PC-9 (cell line): ENCODE results near the gene ZNF225. TPM values are rescaled to one million over a fixed set of nuclear protein-coding genes. Genes with fewer than 3 reads are reported as not detected.

Experiments used
- Bru-seq: library from RNA; stranded (reverse); fragments of 400-500 nt; gene quantifications from one replicate; lab custom pipeline; 2021; lab: Mats Ljungman, UMichigan
- BruChase-seq, 2 experiments: library from RNA; stranded (reverse); fragments of 400-500 nt; gene quantifications; one replicate each; lab custom pipeline; 2021; lab: Mats Ljungman, UMichigan
- BruUV-seq: library from RNA; stranded (reverse); fragments of 400-500 nt; replicated peaks from 2 replicates; lab custom pipeline; 2021; lab: Mats Ljungman, UMichigan
- CTCF ChIA-PET: fragments of 300-600 bp; sonication (Branson Sonifier 250); formaldehyde crosslinking; loops from one replicate; lab custom pipeline; 2022; ENCODE audit warnings: antibody characterized with exemption; lab: Charles Lee
- POLR2A ChIA-PET: fragments of 300-600 bp; sonication (Branson Sonifier 250); formaldehyde crosslinking; loops from one replicate; lab custom pipeline; 2022; ENCODE audit warnings: antibody characterized with exemption; ENCODE audit not compliant: unreplicated experiment; lab: Charles Lee
- DNase-seq, 2 experiments: peaks; one replicate each; pipeline versions ENCODE4 v3.0.0 to v3.0.0-alpha.2; 2015 to 2022; ENCODE audit warnings: mixed read lengths in 1 of 2
- H2AFZ ChIP-seq: fragments of 200-600 bp; sonication (generic); 2 replicates; pipeline ENCODE4 v1.8.1; 2017; ENCODE audit warnings: antibody characterized with exemption
- H3F3A ChIP-seq: fragments of 200-600 bp; sonication (generic); 2 replicates; pipeline ENCODE4 v1.8.1; 2017; ENCODE audit warnings: antibody characterized with exemption, mild to moderate bottlenecking, low read depth; ENCODE audit not compliant: insufficient read depth
- H3K27ac ChIP-seq: fragments of 200-600 bp; sonication (generic); 2 replicates; pipeline ENCODE4 v1.6.1; 2016; ENCODE audit warnings: mixed run types
- H3K27me3 ChIP-seq: fragments of 200-600 bp; sonication (generic); 2 replicates; pipeline ENCODE4 v1.6.1; 2016; ENCODE audit warnings: low read depth, mixed run types; ENCODE audit not compliant: insufficient read depth
- H3K36me3 ChIP-seq: fragments of 200-600 bp; sonication (generic); 2 replicates; pipeline ENCODE4 v1.6.1; 2016; ENCODE audit warnings: low read depth, mixed run types
- H3K4me1 ChIP-seq: fragments of 200-600 bp; sonication (generic); replicated peaks from 2 replicates; pipeline ENCODE4 v1.6.1; 2016; ENCODE audit warnings: mixed run types; ENCODE audit not compliant: insufficient read depth
- H3K4me2 ChIP-seq: fragments of 200-600 bp; sonication (generic); 2 replicates; pipeline ENCODE4 v1.6.1; 2017; ENCODE audit warnings: mixed run types
- H3K4me3 ChIP-seq: fragments of 200-600 bp; sonication (generic); 2 replicates; pipeline ENCODE4 v1.6.1; 2016; ENCODE audit warnings: mixed run types
- H3K79me2 ChIP-seq: fragments of 200-600 bp; sonication (generic); 2 replicates; pipeline ENCODE4 v1.6.1; 2017; ENCODE audit warnings: low read depth, mixed run types
- H3K9me2 ChIP-seq: fragments of 200-600 bp; sonication (generic); 2 replicates; pipeline ENCODE4 v1.8.1; 2017; ENCODE audit warnings: mild to moderate bottlenecking; ENCODE audit not compliant: insufficient read depth
- H3K9me3 ChIP-seq: fragments of 200-600 bp; sonication (generic); 2 replicates; pipeline ENCODE4 v1.8.1; 2016; ENCODE audit warnings: low read depth; ENCODE audit not compliant: insufficient read depth
- H4K20me1 ChIP-seq: fragments of 200-600 bp; sonication (generic); 2 replicates; pipeline ENCODE4 v1.8.1; 2017; ENCODE audit not compliant: insufficient read depth
- EZH2 ChIP-seq: fragments of 200-600 bp; sonication (generic); IDR thresholded peaks from 2 replicates; pipeline ENCODE4 v1.8.0; 2017; ENCODE audit warnings: antibody characterized with exemption, low read depth
- intact Hi-C: fragments of 100-400 bp; cut with micrococcal nuclease; formaldehyde crosslinking; loops from one replicate; pipeline ENCODE4 v1.10.0; 2022; ENCODE audit not compliant: unreplicated experiment
- long read RNA-seq: library from polyadenylated mRNA; stranded (forward); transcript quantifications from one replicate; pipeline ENCODE4 v2.0.0, GENCODE V29; 2022
- total RNA-seq: library from RNA; stranded (reverse); gene quantifications from 2 replicates; pipeline ENCODE4 v1.2.3, GENCODE V29; 2021
- TF ChIP-seq, protein P1 (sequence below): fragments of 200-600 bp; sonication (generic); conservative IDR thresholded peaks from 2 replicates; pipeline ENCODE4 v1.6.1; 2017; ENCODE audit warnings: mixed run types, antibody characterized with exemption, mild to moderate bottlenecking, moderate library complexity

ZNF225 gene
- total RNA-seq = 3.5 and 5.4 TPM in 2 replicates
- Bru-seq, nascent RNA = percentile 51 among the genes with signal in this experiment
- BruChase-seq, experiment 1, labeled RNA remaining after a 2-hour chase = percentile 58 among the genes with signal in this experiment
- BruChase-seq, experiment 2, labeled RNA remaining after a 6-hour chase = percentile 38 among the genes with signal in this experiment
- long read RNA-seq, partial matches to known transcripts = 0 of 2 reads
- long read RNA-seq, other reads (novel, unspliced or antisense) = 2 of 2 reads

DNA sequence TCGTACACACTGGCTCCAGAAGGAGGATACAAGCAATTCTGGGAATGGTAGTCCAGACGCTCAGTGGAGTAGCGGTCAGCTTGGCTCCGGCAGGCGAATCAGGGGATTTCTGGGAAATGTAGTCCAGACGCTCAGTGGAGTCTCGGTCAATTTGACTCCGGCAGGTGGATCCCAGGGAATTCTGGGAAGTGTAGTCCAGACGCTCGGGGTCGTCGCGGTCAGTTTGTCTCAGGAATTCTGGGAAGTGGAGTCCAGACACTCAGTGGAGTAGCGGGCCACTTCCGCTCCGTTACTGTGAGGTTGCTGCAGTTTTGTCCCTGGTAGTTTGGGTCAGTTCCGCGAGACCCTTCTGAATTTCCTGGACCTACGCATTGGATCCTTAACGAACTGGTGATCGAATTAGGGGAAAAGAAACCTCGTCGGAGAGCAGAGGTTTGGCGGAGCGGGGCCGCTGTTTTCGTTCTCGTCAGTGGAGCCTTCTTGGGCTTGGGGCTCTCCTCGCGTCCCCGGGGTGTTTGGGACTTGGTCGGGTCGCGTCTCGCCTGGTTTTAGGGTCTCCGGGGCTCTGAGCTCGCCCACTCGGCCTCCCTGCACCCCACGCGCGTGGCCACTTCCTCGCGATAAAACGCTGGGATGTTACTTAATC lies at the start of gene ZNF225:
ZNF225 (plus strand) TSS at position 262 of the 646 bp plus-strand sequence. CDS start 2,429 bp downstream, outside the sequence.
- Histone ChIP-seq H3K27ac (no peak within 1 kb of the TSS), H2AFZ (peak within 1 kb of the TSS; percentile 93), H3K79me2 (no peaks in the 10 kb centered on the region), H3K9me2 (no peaks in the 10 kb centered on the region), H3K36me3 (no peaks in the 10 kb centered on the region; the same call in 1 of the 2 replicates), H4K20me1 (no peaks in the 10 kb centered on the region), H3K4me1 (peaks cover 14% of the 10 kb centered on the region; the same call in 1 of the 2 replicates), H3K9me3 (peaks cover 29% of the 10 kb centered on the region), H3K27me3 (no peaks in the 10 kb centered on the region), H3K4me2 (peak within 1 kb of the TSS; percentile 91), H3F3A (no peaks in the 10 kb centered on the region), H3K4me3 (peak within 1 kb of the TSS; percentile 80)
- no TSS peak for BruUV-seq
- TF ChIP-seq, protein P1, sequence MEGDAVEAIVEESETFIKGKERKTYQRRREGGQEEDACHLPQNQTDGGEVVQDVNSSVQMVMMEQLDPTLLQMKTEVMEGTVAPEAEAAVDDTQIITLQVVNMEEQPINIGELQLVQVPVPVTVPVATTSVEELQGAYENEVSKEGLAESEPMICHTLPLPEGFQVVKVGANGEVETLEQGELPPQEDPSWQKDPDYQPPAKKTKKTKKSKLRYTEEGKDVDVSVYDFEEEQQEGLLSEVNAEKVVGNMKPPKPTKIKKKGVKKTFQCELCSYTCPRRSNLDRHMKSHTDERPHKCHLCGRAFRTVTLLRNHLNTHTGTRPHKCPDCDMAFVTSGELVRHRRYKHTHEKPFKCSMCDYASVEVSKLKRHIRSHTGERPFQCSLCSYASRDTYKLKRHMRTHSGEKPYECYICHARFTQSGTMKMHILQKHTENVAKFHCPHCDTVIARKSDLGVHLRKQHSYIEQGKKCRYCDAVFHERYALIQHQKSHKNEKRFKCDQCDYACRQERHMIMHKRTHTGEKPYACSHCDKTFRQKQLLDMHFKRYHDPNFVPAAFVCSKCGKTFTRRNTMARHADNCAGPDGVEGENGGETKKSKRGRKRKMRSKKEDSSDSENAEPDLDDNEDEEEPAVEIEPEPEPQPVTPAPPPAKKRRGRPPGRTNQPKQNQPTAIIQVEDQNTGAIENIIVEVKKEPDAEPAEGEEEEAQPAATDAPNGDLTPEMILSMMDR = no peak
- TF ChIP-seq EZH2 = no peak
- ChIA-PET CTCF (no interaction called here), POLR2A (no interaction called here)
- intact Hi-C loops = loop anchor here (1.0 to 10.0 kb wide), 7 partner anchors 19 to 192 kb away; partner anchors contain the start of genes ZNF155, ZNF222, ZNF224 and ZNF235
- DNase-seq = peak; percentile 91 to 97

DNA sequence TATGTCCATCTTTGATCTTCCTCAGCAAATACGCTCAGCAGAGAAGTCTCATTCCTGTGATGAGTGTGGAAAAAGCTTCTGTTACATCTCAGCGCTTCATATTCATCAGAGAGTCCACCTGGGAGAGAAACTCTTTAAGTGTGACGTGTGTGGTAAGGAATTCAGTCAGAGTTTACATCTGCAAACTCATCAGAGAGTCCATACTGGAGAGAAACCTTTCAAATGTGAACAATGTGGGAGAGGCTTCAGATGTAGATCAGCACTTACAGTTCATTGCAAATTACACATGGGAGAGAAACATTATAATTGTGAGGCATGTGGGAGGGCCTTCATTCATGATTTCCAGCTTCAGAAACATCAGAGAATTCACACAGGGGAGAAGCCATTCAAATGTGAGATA lies 46.9 kb upstream of the ZNF225 start:
- H3K27me3 ChIP-seq = no peaks in the 10 kb centered on the region
- H4K20me1 ChIP-seq = no peaks in the 10 kb centered on the region
- intact Hi-C loops = no loop called here
- no peaks in the 10 kb centered on the region for H3K4me1 ChIP-seq
- no peaks in the 10 kb centered on the region for H3K79me2 ChIP-seq
- H3K9me3 ChIP-seq = peaks cover 59% of the 10 kb centered on the region
- no peaks in the 10 kb centered on the region for H3K9me2 ChIP-seq
- DNase-seq = no peak
- CTCF ChIA-PET = no interaction called here
- no peak overlapping the region for H2AFZ ChIP-seq
- H3K27ac ChIP-seq = no peak overlapping the region
- H3K36me3 ChIP-seq = peaks cover 36% of the 10 kb centered on the region
- POLR2A ChIA-PET = no interaction called here
- H3K4me3 ChIP-seq = no peak overlapping the region
- H3F3A ChIP-seq = no peaks in the 10 kb centered on the region
- BruUV-seq = no TSS peak
- H3K4me2 ChIP-seq = no peak overlapping the region
- TF ChIP-seq EZH2 = no peak
- TF ChIP-seq, protein P1 = no peak

DNA sequence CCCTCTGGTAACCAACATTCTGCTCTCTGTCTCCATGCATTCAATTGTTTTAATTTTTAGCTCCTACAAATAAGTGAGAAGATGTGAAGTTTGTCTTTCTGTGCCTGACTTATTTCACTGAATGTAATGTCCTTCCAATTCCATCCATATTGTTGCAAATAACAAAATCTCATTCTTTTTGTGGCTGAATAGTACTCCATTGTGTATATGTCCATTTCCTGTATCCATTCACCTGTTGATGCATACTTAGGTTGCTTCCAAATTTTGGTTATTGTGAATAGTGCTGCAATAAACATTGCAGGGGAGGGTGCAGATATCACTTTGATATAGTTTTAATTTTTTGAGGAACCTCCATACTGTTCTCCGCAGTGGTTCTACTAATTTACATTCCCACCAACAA lies 43.8 kb upstream of the ZNF225 start:
- CTCF ChIA-PET = no interaction called here
- DNase-seq = no peak
- BruUV-seq = no TSS peak

More for the DNA sequence above, 43.8 kb upstream of the ZNF225 start:
- intact Hi-C loops = no loop called here
- no peaks in the 10 kb centered on the region for H3F3A ChIP-seq
- H4K20me1 ChIP-seq = no peaks in the 10 kb centered on the region
- peaks cover 7% of the 10 kb centered on the region; the same call in 1 of the 2 replicates for H3K4me1 ChIP-seq
- H3K27ac ChIP-seq = no peak overlapping the region
- H3K36me3 ChIP-seq = peaks cover 28% of the 10 kb centered on the region
- H3K9me3 ChIP-seq = peaks cover 59% of the 10 kb centered on the region
- POLR2A ChIA-PET = no interaction called here
- no peaks in the 10 kb centered on the region for H3K27me3 ChIP-seq
- H3K79me2 ChIP-seq = peaks cover 7% of the 10 kb centered on the region; the same call in 1 of the 2 replicates
- no peak overlapping the region for H3K4me2 ChIP-seq
- TF ChIP-seq, protein P1 = no peak
- no peak for TF ChIP-seq EZH2
- no peak overlapping the region for H3K4me3 ChIP-seq
- H2AFZ ChIP-seq = no peak overlapping the region
- H3K9me2 ChIP-seq = no peaks in the 10 kb centered on the region
